Measurements from ENCODE around the gene PTPRM.

- no peak for TF ChIP-seq CTCF (IDR thresholded peaks at IDR 0.05; ENCODE audit: extremely low read depth in 1 of 2, insufficient read depth in 1 of 2, low read depth in 1 of 2, low read length in 2 of 2)
- no peak for TF ChIP-seq EZH2 (IDR thresholded peaks at IDR 0.05; ENCODE audit: borderline replicate concordance, low read depth, low read length, severe bottlenecking)
- no peak for TF ChIP-seq POLR2AphosphoS5 (IDR thresholded peaks at IDR 0.05; ENCODE audit: insufficient read depth, low read depth, low read length)
Measured at GRCh38 chr18:7945882-7946281, 378.8 kb downstream of the PTPRM start.

All from endothelial cell of umbilical vein (primary cell).